CD14-positive monocyte (primary cell): Measurements from ENCODE around the gene KRT75. TPM values are rescaled to one million over a fixed set of nuclear protein-coding genes. Genes with fewer than 3 reads are reported as not detected.

Experiments used
- DNase-seq, 3 donors: peaks; one replicate each; pipeline ENCODE4 v3.0.0-alpha.2; 2011 to 2022
- H2AFZ ChIP-seq: 2 replicates; pipeline ENCODE4 v1.6.0; 2012; ENCODE audit warnings: mild to moderate bottlenecking, low read depth, low read length, inconsistent platforms; ENCODE audit not compliant: insufficient read depth, poor library complexity, severe bottlenecking
- H3K27ac ChIP-seq, 2 donors: 1 replicate in 1 of 2; 2 replicates in 1 of 2; pipeline ENCODE4 v1.5.1; 2012 to 2013; ENCODE audit warnings: low read length in 2 of 2, control low read depth in 1 of 2, inconsistent platforms in 1 of 2, low read depth in 1 of 2, mild to moderate bottlenecking in 1 of 2
- H3K27me3 ChIP-seq, 2 donors: one replicate each; pipeline versions ENCODE4 v1.6.0 to v1.6.1; 2011 to 2013; ENCODE audit warnings: low read length in 2 of 2; ENCODE audit not compliant: control insufficient read depth in 2 of 2, insufficient read depth in 2 of 2
- H3K36me3 ChIP-seq, 2 donors: replicated peaks in 1 of 2; 1 replicate in 1 of 2; 2 replicates in 1 of 2; pipeline versions ENCODE4 v1.5.1 to v1.6.1; 2012 to 2013; ENCODE audit warnings: low read length in 2 of 2, control low read depth in 1 of 2, inconsistent platforms in 1 of 2, mild to moderate bottlenecking in 1 of 2; ENCODE audit not compliant: insufficient read depth in 2 of 2, control insufficient read depth in 1 of 2
- H3K4me1 ChIP-seq, 2 donors: 1 replicate in 1 of 2; 2 replicates in 1 of 2; pipeline versions ENCODE4 v1.5.1 to v1.6.1; 2012 to 2013; ENCODE audit warnings: low read length in 2 of 2, control low read depth in 1 of 2, inconsistent platforms in 1 of 2, mild to moderate bottlenecking in 1 of 2, moderate library complexity in 1 of 2; ENCODE audit not compliant: insufficient read depth in 2 of 2, control insufficient read depth in 1 of 2
- H3K4me2 ChIP-seq: replicated peaks from 2 replicates; pipeline ENCODE3; 2012; ENCODE audit warnings: low read length, moderate library complexity, mild to moderate bottlenecking; ENCODE audit not compliant: poor library complexity, severe bottlenecking; ENCODE audit errors: extremely low read depth
- H3K4me3 ChIP-seq, 3 experiments: fragments of 200-600 bp in 1 of 3; sonication (generic) in 1 of 3; replicated peaks in 1 of 3; 1 replicate in 2 of 3; 2 replicates in 1 of 3; pipeline ENCODE4 v1.5.1; 2011 to 2013; ENCODE audit warnings: low read length in 3 of 3, mild to moderate bottlenecking in 3 of 3, control low read depth in 2 of 3, low read depth in 2 of 3, inconsistent platforms in 1 of 3, moderate library complexity in 1 of 3
- H3K79me2 ChIP-seq: 2 replicates; pipeline ENCODE4 v1.6.0; 2012; ENCODE audit warnings: mild to moderate bottlenecking, control low read depth, inconsistent platforms, low read length, moderate library complexity; ENCODE audit not compliant: insufficient read depth
- H3K9ac ChIP-seq: 2 replicates; pipeline ENCODE4 v1.6.0; 2017; ENCODE audit warnings: low read length, mild to moderate bottlenecking; ENCODE audit not compliant: insufficient read depth, poor library complexity, severe bottlenecking
- H3K9me3 ChIP-seq, 2 donors: replicated peaks in 1 of 2; 1 replicate in 1 of 2; 2 replicates in 1 of 2; pipeline versions ENCODE4 v1.5.1 to v1.6.1; 2012 to 2013; ENCODE audit warnings: low read length in 2 of 2, control low read depth in 1 of 2; ENCODE audit not compliant: control insufficient read depth in 1 of 2, insufficient read depth in 1 of 2
- H4K20me1 ChIP-seq: 2 replicates; pipeline ENCODE4 v1.6.0; 2012; ENCODE audit warnings: mild to moderate bottlenecking, low read length, control low read depth, moderate library complexity; ENCODE audit not compliant: insufficient read depth
- H3K27ac Mint-ChIP-seq, 7 donors: one replicate each; pipeline ENCODE4 v1.8.0; 2020; ENCODE audit warnings: mild to moderate bottlenecking in 7 of 7, mixed read lengths in 7 of 7, moderate library complexity in 6 of 7, inconsistent platforms in 2 of 7
- H3K27me3 Mint-ChIP-seq, 3 donors: one replicate each; pipeline ENCODE4 v1.8.0; 2021 to 2022; ENCODE audit warnings: low read depth in 3 of 3, mild to moderate bottlenecking in 3 of 3, mixed read lengths in 3 of 3, moderate library complexity in 3 of 3, inconsistent platforms in 1 of 3
- H3K36me3 Mint-ChIP-seq, 2 donors: one replicate each; pipeline ENCODE4 v1.8.0; 2020; ENCODE audit warnings: mixed read lengths in 2 of 2, inconsistent platforms in 1 of 2, mild to moderate bottlenecking in 1 of 2
- H3K4me1 Mint-ChIP-seq: one replicate; pipeline ENCODE4 v1.8.0; 2020; ENCODE audit warnings: mild to moderate bottlenecking, mixed read lengths
- H3K4me3 Mint-ChIP-seq, 2 donors: one replicate each; pipeline ENCODE4 v1.8.0; 2020; ENCODE audit warnings: mild to moderate bottlenecking in 2 of 2, mixed read lengths in 2 of 2, moderate library complexity in 1 of 2
- H3K9me3 Mint-ChIP-seq, 7 donors: one replicate each; pipeline ENCODE4 v1.8.0; 2020 to 2022; ENCODE audit warnings: mixed read lengths in 7 of 7, mild to moderate bottlenecking in 6 of 7, moderate library complexity in 6 of 7, inconsistent platforms in 2 of 7
- WGBS: methylation state at CpG from one replicate; pipeline ENCODE4 v1.1.5; 2013; ENCODE audit warnings: missing lambda C conversion rate; ENCODE audit not compliant: insufficient coverage; 5-methylcytosine and 5-hydroxymethylcytosine counted together
- intact Hi-C, 2 donors: fragments of 100-400 bp; cut with micrococcal nuclease; formaldehyde crosslinking; loops; one replicate each; pipeline versions ENCODE4 v1.15.0 to v1.15.1; 2023
- polyA plus RNA-seq, 3 donors: library from polyadenylated mRNA; depleted of rRNA in 1 of 3; unstranded in 2 of 3; stranded (reverse) in 1 of 3; fragments of 300-500 nt in 2 of 3; fragments of >200 nt in 1 of 3; fragmentation: Illumina TruSeq in 2 of 3; gene quantifications; 1 replicate in 2 of 3; 2 replicates in 1 of 3; pipeline ENCODE4 v1.2.3, GENCODE V29; 2012 to 2021
- TF ChIP-seq, protein P1 (sequence below): fragments of 200-600 bp; IDR thresholded peaks from one replicate; pipeline ENCODE4 v1.8.0; 2022; ENCODE audit warnings: antibody characterized with exemption, mild to moderate bottlenecking

KRT75 gene
- polyA plus RNA-seq, 3 donors: not detected

DNA sequence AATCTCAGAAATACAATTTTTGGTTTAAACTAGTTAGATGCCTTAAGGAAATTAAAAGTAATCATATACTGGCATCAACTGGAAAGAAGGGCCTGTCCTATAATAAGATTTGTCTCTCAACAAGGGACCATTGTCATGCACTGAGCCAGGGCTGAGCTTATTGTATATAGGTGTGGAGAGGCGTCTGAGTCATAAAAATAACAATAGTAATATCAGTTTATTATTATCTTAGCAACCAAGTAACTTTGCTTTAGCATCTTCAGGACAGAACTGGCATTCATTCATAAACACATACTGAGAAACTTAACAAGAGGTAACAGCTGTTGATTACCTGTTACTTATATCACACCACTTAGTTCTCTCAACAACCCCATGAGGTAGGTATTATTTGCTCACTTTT is 7.1 kb downstream of the KRT75 start:
- Mint-ChIP-seq H3K4me3 (no peak overlapping the region), H3K27ac (no peak overlapping the region), H3K36me3 (no peaks in the 10 kb centered on the region), H3K9me3 (no peaks in the 10 kb centered on the region), H3K27me3 (peaks cover 7 to 15% (median 10%) of the 10 kb centered on the region in 3 donors), H3K4me1 (no peaks in the 10 kb centered on the region)
- Histone ChIP-seq H3K79me2 (no peaks in the 10 kb centered on the region), H3K27me3 (no peaks in the 10 kb centered on the region), H3K36me3 (no peaks in the 10 kb centered on the region), H3K4me2 (no peak overlapping the region), H3K9ac (no peak overlapping the region), H3K27ac (no peak overlapping the region), H4K20me1 (no peaks in the 10 kb centered on the region), H2AFZ (no peak overlapping the region), H3K4me1 (no peaks in the 10 kb centered on the region), H3K4me3 (no peak overlapping the region), H3K9me3 (no peaks in the 10 kb centered on the region)
- no peak for DNase-seq
- intact Hi-C loops: no loop called here
- WGBS: no CpG with 5 or more reads among the region's 1 CpG
- TF ChIP-seq, protein P1, sequence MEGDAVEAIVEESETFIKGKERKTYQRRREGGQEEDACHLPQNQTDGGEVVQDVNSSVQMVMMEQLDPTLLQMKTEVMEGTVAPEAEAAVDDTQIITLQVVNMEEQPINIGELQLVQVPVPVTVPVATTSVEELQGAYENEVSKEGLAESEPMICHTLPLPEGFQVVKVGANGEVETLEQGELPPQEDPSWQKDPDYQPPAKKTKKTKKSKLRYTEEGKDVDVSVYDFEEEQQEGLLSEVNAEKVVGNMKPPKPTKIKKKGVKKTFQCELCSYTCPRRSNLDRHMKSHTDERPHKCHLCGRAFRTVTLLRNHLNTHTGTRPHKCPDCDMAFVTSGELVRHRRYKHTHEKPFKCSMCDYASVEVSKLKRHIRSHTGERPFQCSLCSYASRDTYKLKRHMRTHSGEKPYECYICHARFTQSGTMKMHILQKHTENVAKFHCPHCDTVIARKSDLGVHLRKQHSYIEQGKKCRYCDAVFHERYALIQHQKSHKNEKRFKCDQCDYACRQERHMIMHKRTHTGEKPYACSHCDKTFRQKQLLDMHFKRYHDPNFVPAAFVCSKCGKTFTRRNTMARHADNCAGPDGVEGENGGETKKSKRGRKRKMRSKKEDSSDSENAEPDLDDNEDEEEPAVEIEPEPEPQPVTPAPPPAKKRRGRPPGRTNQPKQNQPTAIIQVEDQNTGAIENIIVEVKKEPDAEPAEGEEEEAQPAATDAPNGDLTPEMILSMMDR: no peak

DNA sequence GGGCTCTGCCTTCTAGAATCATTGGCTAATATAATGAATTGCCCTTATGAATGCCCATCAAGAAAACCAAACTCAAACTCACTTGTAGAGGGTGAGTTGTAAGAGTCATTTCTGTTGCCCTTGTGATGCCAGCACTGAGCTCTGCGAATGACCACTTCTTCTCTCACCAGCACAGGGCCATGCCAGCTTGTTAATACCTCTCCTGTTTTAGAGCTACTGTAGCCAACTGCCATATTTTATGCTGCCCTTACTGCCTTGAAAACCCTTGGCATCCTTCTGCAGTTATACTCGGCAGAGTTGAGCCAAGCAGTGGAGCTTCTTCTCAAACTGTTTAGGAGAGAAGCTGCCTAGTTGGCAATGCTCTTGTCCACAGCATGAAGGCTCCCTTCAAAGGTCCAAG is 8.1 kb downstream of the KRT75 start:
- Mint-ChIP-seq H3K27me3 (peaks cover 9 to 17% (median 10%) of the 10 kb centered on the region in 3 donors), H3K27ac (no peak overlapping the region), H3K9me3 (no peaks in the 10 kb centered on the region), H3K4me3 (no peak overlapping the region), H3K4me1 (no peaks in the 10 kb centered on the region), H3K36me3 (no peaks in the 10 kb centered on the region)
- H3K4me3 ChIP-seq: no peak overlapping the region
- no peak overlapping the region for H3K27ac ChIP-seq
- 90% methylated on average over 2 of the region's 2 CpGs for WGBS
- H3K4me2 ChIP-seq: no peak overlapping the region
- no peak overlapping the region for H2AFZ ChIP-seq
- no peaks in the 10 kb centered on the region for H4K20me1 ChIP-seq
- H3K9me3 ChIP-seq: no peaks in the 10 kb centered on the region
- no peaks in the 10 kb centered on the region for H3K36me3 ChIP-seq
- intact Hi-C loops: no loop called here
- H3K79me2 ChIP-seq: no peaks in the 10 kb centered on the region
- H3K27me3 ChIP-seq: no peaks in the 10 kb centered on the region
- no peak for DNase-seq
- H3K9ac ChIP-seq: no peak overlapping the region
- no peaks in the 10 kb centered on the region for H3K4me1 ChIP-seq
- TF ChIP-seq, protein P1: no peak
